IPS DF 6.9 (cell line): ENCODE results near the gene SLC12A1.
"Not testable (repeated sequence)": the region's sequence is repeated elsewhere in the genome, so short reads cannot be mapped to it uniquely, and the experiment has no call there.

ENCODE experiments used
- DNase-seq: peaks from one replicate; pipeline ENCODE4 v3.0.0-alpha.2; 2013; ENCODE audit warnings: low read depth, low spot score
- H3K27ac ChIP-seq: one replicate; pipeline ENCODE4 v1.5.1; 2013; ENCODE audit warnings: low read length, control low read depth
- H3K27me3 ChIP-seq: 2 replicates; pipeline ENCODE4 v1.6.1; 2013; ENCODE audit warnings: mild to moderate bottlenecking, low read length; ENCODE audit not compliant: control insufficient read depth, insufficient read depth
- H3K36me3 ChIP-seq: 2 replicates; pipeline ENCODE4 v1.6.1; 2013; ENCODE audit warnings: low read length; ENCODE audit not compliant: control insufficient read depth, insufficient read depth
- H3K4me1 ChIP-seq: 2 replicates; pipeline ENCODE4 v1.6.1; 2013; ENCODE audit warnings: low read length; ENCODE audit not compliant: control insufficient read depth, insufficient read depth
- H3K4me3 ChIP-seq: 2 replicates; pipeline ENCODE4 v1.5.1; 2013; ENCODE audit warnings: mild to moderate bottlenecking, low read length
- H3K9me3 ChIP-seq: 2 replicates; pipeline ENCODE4 v1.6.1; 2013; ENCODE audit warnings: low read length, inconsistent platforms; ENCODE audit not compliant: control insufficient read depth, insufficient read depth
- WGBS: extraction: QIAGEN DNeasy Blood & Tissue Kit; methylation state at CpG from one replicate; pipeline ENCODE4 v1.1.7; 2013; ENCODE audit warnings: mixed read lengths, missing lambda C conversion rate; ENCODE audit not compliant: insufficient read length, insufficient coverage; 5-methylcytosine and 5-hydroxymethylcytosine counted together

Gene SLC12A1

DNA sequence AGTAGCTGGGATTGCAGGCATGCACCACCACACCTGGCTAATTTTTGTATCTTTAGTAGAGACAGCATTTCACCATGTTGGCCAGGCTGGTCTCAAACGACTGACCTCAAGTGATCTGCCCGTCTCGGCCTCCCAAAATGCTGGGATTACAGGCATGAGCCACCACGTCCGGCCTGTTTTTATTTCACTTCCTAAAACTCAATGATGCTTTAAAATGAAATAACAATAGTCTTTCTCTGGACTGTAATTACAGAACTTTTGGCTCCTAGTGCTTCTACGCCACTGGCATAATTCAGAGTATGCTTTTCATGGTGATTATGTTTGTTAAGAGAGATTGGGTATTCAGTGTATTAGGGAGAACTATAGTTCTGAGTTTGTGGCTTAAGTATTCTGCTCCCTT, 120.1 kb downstream of the SLC12A1 start:
- H3K4me1 ChIP-seq, H3K36me3 ChIP-seq, H3K27me3 ChIP-seq, H3K4me3 ChIP-seq, H3K9me3 ChIP-seq, DNase-seq, H3K27ac ChIP-seq: not testable (repeated sequence)
- WGBS, result no CpG with 5 or more reads among the region's 6 CpGs

DNA sequence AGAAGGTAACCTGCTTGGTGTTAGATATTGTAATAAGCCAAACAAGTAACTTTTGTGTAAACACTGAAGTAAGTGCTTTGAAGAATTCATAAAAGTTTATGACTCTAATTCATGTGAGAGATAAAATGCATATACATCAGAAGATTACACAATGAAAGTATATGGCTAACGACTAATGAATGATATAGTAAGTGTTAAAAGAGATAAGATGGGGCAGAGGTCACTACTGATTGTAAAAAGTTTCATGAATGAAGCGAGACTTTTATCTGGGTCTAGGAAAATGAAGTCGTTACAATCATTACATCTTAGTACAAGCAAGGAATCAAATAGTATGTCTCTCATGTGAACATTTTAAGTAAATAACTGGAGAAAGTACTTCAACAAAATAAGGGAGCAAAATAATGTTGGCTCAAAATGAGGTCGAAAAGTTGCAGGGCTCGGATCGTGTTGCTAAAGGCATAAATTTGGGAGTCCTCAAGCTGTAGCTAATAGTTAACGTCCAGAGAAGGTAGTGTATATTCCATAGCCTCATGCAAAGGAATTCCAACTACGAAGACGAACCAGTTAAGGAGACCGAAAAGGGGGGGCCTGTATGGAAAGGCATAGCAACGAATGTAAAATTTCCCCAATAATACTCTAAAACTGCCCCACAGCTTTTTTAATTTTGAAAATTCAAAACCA, 124.1 kb downstream of the SLC12A1 start:
- no peak overlapping the region for H3K27ac ChIP-seq
- WGBS, result no CpG with 5 or more reads among the region's 11 CpGs

DNA sequence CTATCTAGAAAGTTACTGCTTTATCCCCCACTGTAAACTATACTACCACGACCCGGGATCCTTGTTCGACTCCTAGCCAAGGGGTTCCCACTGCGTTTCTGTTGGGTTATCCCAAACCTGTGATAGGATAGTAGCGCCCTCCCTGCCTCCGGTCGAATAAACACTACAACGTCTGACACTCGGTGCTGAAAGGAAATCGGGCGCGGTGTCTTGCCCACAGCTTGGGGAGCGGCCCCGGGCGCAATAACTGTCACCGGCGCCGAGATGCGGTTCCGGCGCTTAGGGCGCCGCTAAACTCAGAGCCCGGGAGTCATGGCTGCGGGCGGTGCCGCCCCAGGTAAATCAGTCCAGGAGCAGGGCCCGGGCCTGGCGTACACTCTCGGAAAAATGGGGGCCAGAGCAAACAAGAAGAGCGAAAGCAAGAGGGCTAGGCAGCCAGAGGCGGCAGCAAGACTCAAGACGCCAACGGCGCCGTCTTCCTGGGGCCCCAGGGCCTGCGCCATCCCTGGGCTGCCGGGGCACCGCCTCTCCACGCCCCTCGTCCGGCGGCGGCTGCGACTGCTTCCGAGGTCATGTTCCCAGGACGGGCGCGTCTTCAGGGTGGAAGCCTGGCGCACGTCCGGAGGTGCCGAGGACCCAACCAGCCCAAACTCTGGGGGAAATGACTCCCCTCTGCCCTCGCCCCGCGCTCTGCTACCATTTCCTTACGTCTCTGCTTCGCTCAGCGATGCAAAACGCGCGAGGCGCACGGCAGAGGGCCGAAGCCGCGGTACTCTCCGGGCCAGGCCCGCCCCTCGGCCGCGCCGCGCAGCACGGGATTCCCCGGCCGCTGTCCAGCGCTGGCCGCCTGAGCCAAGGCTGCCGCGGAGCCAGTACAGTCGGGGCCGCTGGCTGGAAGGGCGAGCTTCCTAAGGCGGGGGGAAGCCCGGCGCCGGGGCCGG, 125.0 kb downstream of the SLC12A1 start, which contains the start of gene DUT:
DUT (plus strand) TSS at position 575 of the 941 bp plus-strand sequence; CDS start at position 662, 87 bp downstream.
- WGBS, result no CpG with 5 or more reads among the region's 89 CpGs
- H3K36me3 ChIP-seq, result no peaks in the 10 kb centered on the region; the same call in 1 of the 2 replicates

More for the DNA sequence above, 124.1 kb downstream of the SLC12A1 start:
- Histone ChIP-seq H3K4me1 (no peaks in the 10 kb centered on the region), H3K4me3 (peak overlapping the region; percentile 86; the same call in 1 of the 2 replicates), H3K36me3 (no peaks in the 10 kb centered on the region; the same call in 1 of the 2 replicates), H3K27me3 (no peaks in the 10 kb centered on the region), H3K9me3 (no peaks in the 10 kb centered on the region)
- DNase-seq, result no peak

DNA sequence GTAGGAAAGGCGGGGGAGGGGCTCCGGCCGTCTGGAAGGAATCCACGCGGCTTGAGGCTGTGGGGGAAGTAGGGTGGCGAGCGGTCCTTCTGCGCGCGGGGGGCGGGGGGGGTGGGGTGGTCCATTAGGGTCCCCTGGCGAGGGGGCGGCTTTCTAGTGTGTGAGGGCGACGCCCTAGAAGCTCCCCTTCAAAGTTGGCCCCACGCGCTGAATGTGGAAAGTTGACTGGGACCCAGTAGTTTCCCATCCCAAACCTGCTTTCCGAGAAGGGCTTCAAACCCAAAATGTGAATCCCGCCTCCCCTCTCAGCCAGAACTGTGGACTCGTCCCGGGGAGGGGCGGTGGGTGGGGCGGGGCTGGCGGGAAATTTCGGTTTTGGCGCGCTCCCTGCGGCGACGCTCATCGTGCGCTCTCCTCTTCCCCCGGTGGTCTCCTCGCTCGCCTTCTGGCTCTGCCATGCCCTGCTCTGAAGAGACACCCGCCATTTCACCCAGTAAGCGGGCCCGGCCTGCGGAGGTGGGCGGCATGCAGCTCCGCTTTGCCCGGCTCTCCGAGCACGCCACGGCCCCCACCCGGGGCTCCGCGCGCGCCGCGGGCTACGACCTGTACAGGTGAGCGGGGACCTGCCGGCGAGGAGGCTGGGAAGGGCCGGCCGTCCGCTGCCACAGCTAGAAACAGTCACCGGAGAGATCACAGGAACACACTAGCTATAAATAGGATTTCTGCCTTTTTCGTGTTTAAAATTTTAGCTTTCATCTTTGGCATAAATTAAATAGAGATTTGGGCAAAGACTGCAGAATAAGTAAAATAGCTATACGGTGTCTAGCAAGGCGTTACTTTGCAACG, 125.9 kb downstream of the SLC12A1 start:
- no peaks in the 10 kb centered on the region for H3K4me1 ChIP-seq
- DNase-seq, result no peak
- no peaks in the 10 kb centered on the region; the same call in 1 of the 2 replicates for H3K36me3 ChIP-seq
- peak overlapping the region; percentile 86 for H3K4me3 ChIP-seq
- no peak overlapping the region for H3K27ac ChIP-seq
- H3K9me3 ChIP-seq, result no peaks in the 10 kb centered on the region
- H3K27me3 ChIP-seq, result no peaks in the 10 kb centered on the region
- no CpG with 5 or more reads among the region's 64 CpGs for WGBS

More for the DNA sequence above, 125.0 kb downstream of the SLC12A1 start, which contains the start of gene DUT:
- no peak for DNase-seq
- H3K9me3 ChIP-seq, result no peaks in the 10 kb centered on the region
- H3K4me3 ChIP-seq, result peak within 1 kb of the TSS; percentile 86
- H3K27me3 ChIP-seq, result no peaks in the 10 kb centered on the region
- no peak within 1 kb of the TSS for H3K27ac ChIP-seq
- no peaks in the 10 kb centered on the region for H3K4me1 ChIP-seq

DNA sequence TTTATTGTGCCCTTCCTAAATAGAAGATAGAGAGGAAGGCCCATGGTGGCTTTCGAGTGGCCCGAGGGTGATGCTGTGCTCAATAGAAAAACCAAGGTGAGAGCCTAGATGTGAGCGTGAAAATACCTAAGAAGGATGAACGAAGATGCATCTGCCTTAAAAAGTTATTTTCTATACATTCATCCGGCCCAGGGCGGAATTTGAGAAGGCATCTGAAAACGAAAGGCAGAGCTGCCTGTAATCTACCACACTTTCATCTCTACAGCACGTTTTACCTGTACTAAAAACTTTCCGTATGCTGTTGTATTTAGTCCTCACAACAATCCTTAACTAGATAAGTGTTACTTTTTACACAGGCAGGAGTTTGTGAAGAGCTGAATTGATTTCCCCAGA, 126.5 kb downstream of the SLC12A1 start:
- DNase-seq, result no peak
- no peaks in the 10 kb centered on the region for H3K9me3 ChIP-seq
- no peaks in the 10 kb centered on the region for H3K27me3 ChIP-seq
- H3K4me1 ChIP-seq, result no peaks in the 10 kb centered on the region
- no peak overlapping the region for H3K27ac ChIP-seq
- H3K4me3 ChIP-seq, result peak overlapping the region; percentile 86
- H3K36me3 ChIP-seq, result no peaks in the 10 kb centered on the region; the same call in 1 of the 2 replicates
- no CpG with 5 or more reads among the region's 9 CpGs for WGBS

DNA sequence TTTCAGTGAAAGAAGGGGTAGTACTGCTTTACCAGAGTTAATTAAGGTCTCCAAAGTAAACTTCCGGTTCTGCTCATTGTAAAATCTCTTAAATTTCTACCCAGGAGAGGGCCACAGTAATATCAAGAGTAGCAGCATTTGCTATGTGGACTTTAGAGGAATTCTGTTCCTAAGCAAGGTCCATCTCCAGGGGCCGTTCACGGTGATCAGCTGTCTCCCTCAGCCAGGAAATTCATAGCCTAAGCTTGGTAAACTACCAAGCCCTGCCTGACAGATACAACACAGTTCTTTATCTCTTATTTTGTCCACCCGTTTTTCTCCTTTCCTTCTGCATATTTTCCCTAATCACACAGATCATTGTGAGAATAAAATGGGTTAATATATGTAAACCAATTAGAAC, 127.4 kb downstream of the SLC12A1 start:
- H3K27ac ChIP-seq, result no peak overlapping the region
- no peak for DNase-seq
- no peaks in the 10 kb centered on the region; the same call in 1 of the 2 replicates for H3K36me3 ChIP-seq
- no peaks in the 10 kb centered on the region for H3K27me3 ChIP-seq
- H3K4me1 ChIP-seq, result no peaks in the 10 kb centered on the region
- WGBS, result no CpG with 5 or more reads among the region's 4 CpGs
- H3K4me3 ChIP-seq, result no peak overlapping the region
- no peaks in the 10 kb centered on the region for H3K9me3 ChIP-seq

DNA sequence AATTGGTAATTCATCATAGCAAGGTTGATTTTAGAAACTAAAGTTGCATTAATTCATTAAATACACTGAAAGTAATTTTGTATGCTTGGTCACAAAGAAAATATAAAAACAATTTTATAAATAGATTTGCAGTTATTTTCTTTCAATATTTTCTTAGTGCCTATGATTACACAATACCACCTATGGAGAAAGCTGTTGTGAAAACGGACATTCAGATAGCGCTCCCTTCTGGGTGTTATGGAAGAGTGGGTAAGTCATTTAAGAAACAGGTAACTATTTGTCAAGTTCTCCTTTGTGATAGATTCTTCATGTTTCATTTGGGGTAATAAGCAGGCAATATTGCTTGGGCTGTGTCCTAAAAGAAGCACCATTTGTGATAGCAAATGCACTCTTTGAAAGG, 128.2 kb downstream of the SLC12A1 start:
- Histone ChIP-seq H3K27ac (no peak overlapping the region), H3K4me1 (no peaks in the 10 kb centered on the region), H3K27me3 (no peaks in the 10 kb centered on the region), H3K9me3 (no peaks in the 10 kb centered on the region), H3K36me3 (no peaks in the 10 kb centered on the region; the same call in 1 of the 2 replicates), H3K4me3 (no peak overlapping the region)
- no CpG with 5 or more reads among the region's 2 CpGs for WGBS
- no peak for DNase-seq

DNA sequence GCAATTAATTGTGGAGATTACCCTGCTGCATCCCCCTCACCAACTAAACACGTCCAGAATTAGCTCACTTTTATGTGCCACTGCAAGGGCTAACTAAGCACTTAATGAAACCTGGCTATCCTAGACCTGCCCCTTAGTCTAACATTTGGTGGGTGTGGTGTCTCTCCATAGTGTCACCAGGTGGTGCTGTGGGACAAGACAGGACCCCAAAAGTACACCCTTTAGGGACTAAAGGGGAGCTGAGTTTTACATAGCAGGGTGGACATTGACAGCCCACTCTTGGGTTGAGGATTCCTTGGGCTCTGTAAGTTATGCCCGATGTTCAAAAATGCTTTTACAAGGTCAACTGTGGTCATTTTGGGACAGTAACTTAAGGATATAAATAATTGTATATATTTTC, 130.8 kb downstream of the SLC12A1 start:
- Histone ChIP-seq H3K9me3 (no peaks in the 10 kb centered on the region), H3K4me1 (no peaks in the 10 kb centered on the region), H3K27me3 (no peaks in the 10 kb centered on the region), H3K27ac (no peak overlapping the region), H3K36me3 (no peaks in the 10 kb centered on the region; the same call in 1 of the 2 replicates), H3K4me3 (no peak overlapping the region)
- no peak for DNase-seq
- no CpG with 5 or more reads among the region's 2 CpGs for WGBS

DNA sequence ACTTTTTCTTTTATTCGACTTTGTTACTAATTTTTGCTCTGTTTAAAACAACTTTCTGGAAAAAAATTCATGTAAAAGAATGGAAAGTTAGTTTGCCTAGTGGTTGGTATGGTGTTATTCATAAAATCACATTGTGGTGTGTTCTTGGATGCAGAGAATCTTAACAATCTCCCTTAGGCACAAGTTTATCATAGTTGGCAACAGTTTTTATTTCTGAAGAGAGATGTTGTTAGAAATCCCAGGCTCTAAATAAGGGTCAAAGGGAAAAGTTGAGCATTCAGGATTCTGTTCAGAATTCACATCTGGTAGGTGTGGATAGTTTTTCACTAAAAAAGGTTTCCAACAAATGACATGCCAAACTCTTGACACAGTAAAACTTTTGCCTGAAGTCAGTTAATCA, 131.5 kb downstream of the SLC12A1 start:
- H3K4me1 ChIP-seq, result no peaks in the 10 kb centered on the region
- H3K27ac ChIP-seq, result no peak overlapping the region
- no CpG with 5 or more reads among the region's 1 CpG for WGBS
- H3K9me3 ChIP-seq, result no peaks in the 10 kb centered on the region
- no peak overlapping the region for H3K4me3 ChIP-seq
- no peaks in the 10 kb centered on the region for H3K27me3 ChIP-seq
- no peaks in the 10 kb centered on the region; the same call in 1 of the 2 replicates for H3K36me3 ChIP-seq
- no peak for DNase-seq

DNA sequence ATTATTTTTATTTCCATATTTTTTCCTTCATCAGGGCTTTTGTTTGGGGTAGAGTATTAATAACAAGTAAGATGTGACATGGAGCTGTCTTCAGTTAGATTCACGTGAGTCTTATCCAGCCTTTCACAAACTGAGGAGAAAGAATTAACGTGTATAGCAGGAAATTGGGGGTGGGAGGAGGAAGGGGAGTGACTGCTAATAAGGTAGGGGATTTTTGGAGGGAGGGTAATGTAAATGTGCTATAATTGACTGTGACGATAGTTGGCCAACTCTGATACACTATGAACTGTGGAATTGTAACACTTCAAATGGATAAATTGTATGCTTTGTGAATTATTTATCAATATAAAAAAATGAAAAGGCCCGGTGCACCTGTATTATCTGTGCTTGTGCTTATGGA, 134.0 kb downstream of the SLC12A1 start:
- Histone ChIP-seq H3K4me3 (no peak overlapping the region), H3K4me1 (no peaks in the 10 kb centered on the region), H3K27me3 (no peaks in the 10 kb centered on the region), H3K9me3 (no peaks in the 10 kb centered on the region), H3K36me3 (peaks cover 3% of the 10 kb centered on the region; the same call in 1 of the 2 replicates), H3K27ac (no peak overlapping the region)
- no CpG with 5 or more reads among the region's 4 CpGs for WGBS
- no peak for DNase-seq
